H9 (cell line): ENCODE results near the gene TMEM154. TPM values are rescaled to one million over a fixed set of nuclear protein-coding genes. Genes with fewer than 3 reads are reported as not detected.

Experiments
- DNase-seq: peaks from one replicate; pipeline ENCODE4 v3.0.0-alpha.2; 2017
- H2AFZ ChIP-seq: one replicate; pipeline ENCODE4 v1.6.1; 2013; ENCODE audit warnings: mild to moderate bottlenecking, low read length, control low read depth, moderate library complexity
- H2AK5ac ChIP-seq: 2 replicates; pipeline ENCODE4 v1.6.1; 2013; ENCODE audit warnings: low read length, control low read depth, mixed read lengths; ENCODE audit not compliant: insufficient read length
- H2BK120ac ChIP-seq: one replicate; pipeline ENCODE4 v1.6.1; 2013; ENCODE audit warnings: low read depth, mild to moderate bottlenecking, low read length, control low read depth, inconsistent platforms; ENCODE audit not compliant: poor library complexity, severe bottlenecking
- H2BK12ac ChIP-seq: 2 replicates; pipeline ENCODE4 v1.6.1; 2013; ENCODE audit warnings: low read length, control low read depth, mixed read lengths, low read depth; ENCODE audit not compliant: insufficient read length
- H2BK15ac ChIP-seq: 2 replicates; pipeline ENCODE4 v1.6.1; 2013; ENCODE audit warnings: low read depth, low read length, control low read depth
- H2BK20ac ChIP-seq: one replicate; pipeline ENCODE4 v1.6.1; 2013; ENCODE audit warnings: low read depth, mild to moderate bottlenecking, low read length, control low read depth, inconsistent platforms; ENCODE audit not compliant: poor library complexity, severe bottlenecking
- H2BK5ac ChIP-seq: 2 replicates; pipeline ENCODE4 v1.6.1; 2013; ENCODE audit warnings: low read length, control low read depth, mixed read lengths; ENCODE audit not compliant: insufficient read length
- H3K14ac ChIP-seq: 2 replicates; pipeline ENCODE4 v1.6.1; 2013; ENCODE audit warnings: low read length, control low read depth; ENCODE audit not compliant: insufficient read depth
- H3K18ac ChIP-seq: 2 replicates; pipeline ENCODE4 v1.6.1; 2013; ENCODE audit warnings: low read depth, mild to moderate bottlenecking, mixed read lengths, low read length, control low read depth; ENCODE audit not compliant: insufficient read length
- H3K23ac ChIP-seq: 2 replicates; pipeline ENCODE4 v1.6.1; 2013; ENCODE audit warnings: low read length, control low read depth, mixed read lengths, low read depth; ENCODE audit not compliant: insufficient read length
- H3K23me2 ChIP-seq: 2 replicates; pipeline ENCODE4 v1.6.1; 2013; ENCODE audit warnings: low read depth, mild to moderate bottlenecking, mixed read lengths, low read length, control low read depth; ENCODE audit not compliant: insufficient read length, poor library complexity, severe bottlenecking
- H3K27ac ChIP-seq: 2 replicates; pipeline ENCODE4 v1.5.1; 2013; ENCODE audit warnings: low read length, control low read depth, mixed read lengths, low read depth; ENCODE audit not compliant: insufficient read length
- H3K27me3 ChIP-seq: 2 replicates; pipeline ENCODE4 v1.6.1; 2013; ENCODE audit warnings: low read length, control low read depth, inconsistent platforms; ENCODE audit not compliant: insufficient read depth
- H3K4ac ChIP-seq: 2 replicates; pipeline ENCODE4 v1.6.1; 2013; ENCODE audit warnings: low read depth, mild to moderate bottlenecking, control low read depth, inconsistent platforms, low read length, moderate library complexity
- H3K4me1 ChIP-seq: 2 replicates; pipeline ENCODE4 v1.6.1; 2013; ENCODE audit warnings: low read length, control low read depth, inconsistent platforms; ENCODE audit not compliant: insufficient read depth
- H3K4me2 ChIP-seq: 2 replicates; pipeline ENCODE4 v1.6.1; 2013; ENCODE audit warnings: low read length, control low read depth, mixed read lengths; ENCODE audit not compliant: insufficient read length, insufficient read depth
- H3K56ac ChIP-seq: 2 replicates; pipeline ENCODE4 v1.6.1; 2013; ENCODE audit warnings: low read depth, mild to moderate bottlenecking, mixed read lengths, low read length, control low read depth; ENCODE audit not compliant: insufficient read length
- H3K79me1 ChIP-seq: 2 replicates; pipeline ENCODE4 v1.6.1; 2013; ENCODE audit warnings: low read depth, mild to moderate bottlenecking, moderate library complexity, low read length, control low read depth, inconsistent platforms; ENCODE audit not compliant: insufficient read depth, poor library complexity, severe bottlenecking
- H3K79me2 ChIP-seq: 2 replicates; pipeline ENCODE4 v1.6.1; 2013; ENCODE audit warnings: low read length, control low read depth, inconsistent platforms; ENCODE audit not compliant: insufficient read depth
- H3K9ac ChIP-seq: 2 replicates; pipeline ENCODE4 v1.6.1; 2013; ENCODE audit warnings: low read length, control low read depth, mixed read lengths; ENCODE audit not compliant: insufficient read length; ENCODE audit errors: extremely low read depth
- H3K9me3 ChIP-seq: one replicate; pipeline ENCODE4 v1.6.1; 2013; ENCODE audit warnings: low read depth, low read length, inconsistent platforms; ENCODE audit not compliant: control insufficient read depth
- H3T11ph ChIP-seq: one replicate; pipeline ENCODE4 v1.6.1; 2013; ENCODE audit warnings: mild to moderate bottlenecking, low read length, control low read depth, inconsistent platforms
- H4K20me1 ChIP-seq: one replicate; pipeline ENCODE4 v1.6.1; 2013; ENCODE audit not compliant: control insufficient read depth, insufficient read length, insufficient read depth
- H4K5ac ChIP-seq: 2 replicates; pipeline ENCODE4 v1.6.1; 2013; ENCODE audit warnings: low read depth, mild to moderate bottlenecking, mixed read lengths, low read length, control low read depth; ENCODE audit not compliant: insufficient read length
- H4K8ac ChIP-seq: replicated peaks from 2 replicates; pipeline ENCODE4 v1.6.1; 2013; ENCODE audit warnings: low read length, control low read depth, mixed read lengths, low read depth; ENCODE audit not compliant: insufficient read length
- H4K91ac ChIP-seq: 2 replicates; pipeline ENCODE4 v1.6.1; 2013; ENCODE audit warnings: low read depth, mild to moderate bottlenecking, moderate library complexity, mixed read lengths, low read length, control low read depth; ENCODE audit not compliant: insufficient read length
- H3K27ac Mint-ChIP-seq, 3 experiments: 2 replicates in 2 of 3; 3 replicates in 1 of 3; pipeline ENCODE4 v1.8.0; 2020 to 2021; ENCODE audit warnings: mixed read lengths in 3 of 3, mild to moderate bottlenecking in 1 of 3, moderate library complexity in 1 of 3
- H3K27me3 Mint-ChIP-seq: 2 replicates; pipeline ENCODE4 v1.8.0; 2021; ENCODE audit warnings: low read depth, mild to moderate bottlenecking, moderate library complexity, mixed read lengths
- H3K36me3 Mint-ChIP-seq, 3 experiments: 2 replicates in 2 of 3; 3 replicates in 1 of 3; pipeline ENCODE4 v1.8.0; 2020 to 2021; ENCODE audit warnings: low read depth in 3 of 3, mixed read lengths in 3 of 3; ENCODE audit not compliant: insufficient read depth in 1 of 3
- H3K4me1 Mint-ChIP-seq, 2 experiments: 2 replicates each; pipeline ENCODE4 v1.8.0; 2020; ENCODE audit warnings: mixed read lengths in 2 of 2
- H3K4me3 Mint-ChIP-seq, 2 experiments: 2 replicates in 1 of 2; 3 replicates in 1 of 2; pipeline ENCODE4 v1.8.0; 2020 to 2021; ENCODE audit warnings: mild to moderate bottlenecking in 2 of 2, mixed read lengths in 2 of 2, moderate library complexity in 1 of 2
- H3K9me3 Mint-ChIP-seq, 2 experiments: 2 replicates in 1 of 2; 3 replicates in 1 of 2; pipeline ENCODE4 v1.8.0; 2020; ENCODE audit warnings: mild to moderate bottlenecking in 2 of 2, mixed read lengths in 2 of 2, moderate library complexity in 1 of 2
- WGBS: extraction: QIAGEN DNeasy Blood & Tissue Kit; methylation state at CpG from one replicate; pipeline ENCODE4 v1.1.7; 2013; ENCODE audit warnings: missing lambda C conversion rate, low lambda C conversion rate, mixed read lengths; ENCODE audit not compliant: insufficient read length; ENCODE audit errors: extremely low coverage; 5-methylcytosine and 5-hydroxymethylcytosine counted together
- total RNA-seq: library from RNA; stranded (reverse); gene quantifications from 2 replicates; pipeline ENCODE4 v1.2.1, GENCODE V29; 2021
- TF ChIP-seq, protein P1 (sequence below): fragments of 200-600 bp; sonication (generic); conservative IDR thresholded peaks from 3 replicates; pipeline ENCODE4 v1.8.0; 2021; ENCODE audit warnings: antibody characterized with exemption, mild to moderate bottlenecking

Gene TMEM154
- total RNA-seq, 1 experiment from 2014 or later: 1.7 TPM

DNA sequence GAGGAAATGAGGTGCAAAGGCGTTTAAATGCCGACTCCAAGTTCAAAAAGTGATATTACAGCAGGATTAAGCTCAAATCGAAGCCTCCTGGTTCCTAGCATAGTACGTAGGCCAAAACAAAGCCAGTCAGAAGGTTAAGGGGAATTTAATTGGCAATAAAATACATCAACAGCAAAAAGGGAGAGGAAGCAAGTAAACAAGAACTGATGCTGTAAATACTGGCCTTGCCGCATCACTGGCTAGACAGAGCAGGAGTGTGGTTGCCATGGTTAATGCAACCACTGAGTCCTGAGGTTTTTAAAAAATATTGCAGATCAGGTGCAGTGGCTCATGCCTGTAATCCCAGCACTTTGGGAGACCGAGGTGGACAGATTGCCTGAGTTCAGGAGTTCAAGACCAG is 80.7 kb downstream of the TMEM154 start:
- no peak overlapping the region for H2BK12ac ChIP-seq
- Mint-ChIP-seq H3K9me3 (peaks cover 3 to 4% of the 10 kb centered on the region in 2 experiments; a peak in 4 of 5 replicates), H3K4me3 (no peak overlapping the region), H3K27me3 (no peaks in the 10 kb centered on the region), H3K36me3 (peaks cover 0 to 5% (median 0%) of the 10 kb centered on the region in 3 experiments; a peak in 2 of 7 replicates), H3K27ac (no peak overlapping the region), H3K4me1 (0 out of 4 replicates have a peak, but pooled peaks cover 0 to 2% of the 10 kb centered on the region in 2 experiments)
- no peak overlapping the region for H2BK15ac ChIP-seq
- H3K79me2 ChIP-seq: no peaks in the 10 kb centered on the region
- no peak overlapping the region for H4K8ac ChIP-seq
- no peak overlapping the region for H2BK20ac ChIP-seq
- no peaks in the 10 kb centered on the region for H3K79me1 ChIP-seq
- H2AK5ac ChIP-seq: no peak overlapping the region
- TF ChIP-seq, protein P1, sequence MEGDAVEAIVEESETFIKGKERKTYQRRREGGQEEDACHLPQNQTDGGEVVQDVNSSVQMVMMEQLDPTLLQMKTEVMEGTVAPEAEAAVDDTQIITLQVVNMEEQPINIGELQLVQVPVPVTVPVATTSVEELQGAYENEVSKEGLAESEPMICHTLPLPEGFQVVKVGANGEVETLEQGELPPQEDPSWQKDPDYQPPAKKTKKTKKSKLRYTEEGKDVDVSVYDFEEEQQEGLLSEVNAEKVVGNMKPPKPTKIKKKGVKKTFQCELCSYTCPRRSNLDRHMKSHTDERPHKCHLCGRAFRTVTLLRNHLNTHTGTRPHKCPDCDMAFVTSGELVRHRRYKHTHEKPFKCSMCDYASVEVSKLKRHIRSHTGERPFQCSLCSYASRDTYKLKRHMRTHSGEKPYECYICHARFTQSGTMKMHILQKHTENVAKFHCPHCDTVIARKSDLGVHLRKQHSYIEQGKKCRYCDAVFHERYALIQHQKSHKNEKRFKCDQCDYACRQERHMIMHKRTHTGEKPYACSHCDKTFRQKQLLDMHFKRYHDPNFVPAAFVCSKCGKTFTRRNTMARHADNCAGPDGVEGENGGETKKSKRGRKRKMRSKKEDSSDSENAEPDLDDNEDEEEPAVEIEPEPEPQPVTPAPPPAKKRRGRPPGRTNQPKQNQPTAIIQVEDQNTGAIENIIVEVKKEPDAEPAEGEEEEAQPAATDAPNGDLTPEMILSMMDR: no peak
- H3T11ph ChIP-seq: no peak overlapping the region
- H3K14ac ChIP-seq: no peak overlapping the region
- no peak overlapping the region for H3K27ac ChIP-seq
- no peak overlapping the region for H3K18ac ChIP-seq
- H3K9me3 ChIP-seq: no peaks in the 10 kb centered on the region
- H3K56ac ChIP-seq: no peak overlapping the region
- no peak for DNase-seq
- H4K20me1 ChIP-seq: no peaks in the 10 kb centered on the region
- no CpG with 5 or more reads among the region's 6 CpGs for WGBS
- no peak overlapping the region for H4K91ac ChIP-seq
- no peak overlapping the region for H3K9ac ChIP-seq
- H3K23ac ChIP-seq: no peak overlapping the region
- no peaks in the 10 kb centered on the region for H3K23me2 ChIP-seq
- H3K4me1 ChIP-seq: no peaks in the 10 kb centered on the region
- H2BK120ac ChIP-seq: no peak overlapping the region
- H4K5ac ChIP-seq: no peak overlapping the region
- no peak overlapping the region for H2AFZ ChIP-seq
- H3K27me3 ChIP-seq: no peaks in the 10 kb centered on the region
- H3K4me2 ChIP-seq: no peak overlapping the region
- no peak overlapping the region for H2BK5ac ChIP-seq
- H3K4ac ChIP-seq: no peak overlapping the region
